Parathyroid adenoma (tissue), 2 donors: Measurements from ENCODE around the gene MAP2K5.

Experiments used
- H2AFZ ChIP-seq: fragments of 300-600 bp; sonication (generic); one replicate; pipeline ENCODE4 v1.7.0; 2017; ENCODE audit warnings: antibody characterized with exemption, mild to moderate bottlenecking
- H3K27ac ChIP-seq: fragments of 300-600 bp; sonication (generic); one replicate; pipeline ENCODE4 v1.7.0; 2017
- H3K27me3 ChIP-seq: fragments of 300-600 bp; sonication (generic); one replicate; pipeline ENCODE4 v1.7.0; 2017; ENCODE audit warnings: low read length; ENCODE audit not compliant: control insufficient read depth, insufficient read depth
- H3K36me3 ChIP-seq: fragments of 300-600 bp; sonication (generic); one replicate; pipeline ENCODE4 v1.7.0; 2017; ENCODE audit warnings: low read length; ENCODE audit not compliant: control insufficient read depth, insufficient read depth
- H3K4me1 ChIP-seq: fragments of 300-600 bp; sonication (generic); one replicate; pipeline ENCODE4 v1.7.0; 2017; ENCODE audit warnings: control low read depth
- H3K4me2 ChIP-seq: fragments of 300-600 bp; sonication (generic); one replicate; pipeline ENCODE4 v1.7.0; 2017; ENCODE audit warnings: low read length
- H3K4me3 ChIP-seq: fragments of 300-600 bp; sonication (generic); one replicate; pipeline ENCODE4 v1.7.0; 2017; ENCODE audit warnings: low read depth, low read length
- H3K79me2 ChIP-seq: fragments of 300-600 bp; sonication (generic); one replicate; pipeline ENCODE4 v1.7.0; 2017; ENCODE audit warnings: control low read depth
- H3K9ac ChIP-seq: fragments of 300-600 bp; sonication (generic); one replicate; pipeline ENCODE4 v1.7.0; 2017; ENCODE audit warnings: mild to moderate bottlenecking
- H3K9me3 ChIP-seq: fragments of 300-600 bp; sonication (generic); one replicate; pipeline ENCODE4 v1.7.0; 2017; ENCODE audit warnings: low read length; ENCODE audit not compliant: control insufficient read depth
- TF ChIP-seq, protein P1 (sequence below): fragments of 300-600 bp; sonication (generic); IDR thresholded peaks from one replicate; pipeline ENCODE4 v1.7.0; 2017; ENCODE audit warnings: antibody characterized with exemption, mild to moderate bottlenecking
- donor health status: primary hyperparathyroidism.

MAP2K5 gene

DNA sequence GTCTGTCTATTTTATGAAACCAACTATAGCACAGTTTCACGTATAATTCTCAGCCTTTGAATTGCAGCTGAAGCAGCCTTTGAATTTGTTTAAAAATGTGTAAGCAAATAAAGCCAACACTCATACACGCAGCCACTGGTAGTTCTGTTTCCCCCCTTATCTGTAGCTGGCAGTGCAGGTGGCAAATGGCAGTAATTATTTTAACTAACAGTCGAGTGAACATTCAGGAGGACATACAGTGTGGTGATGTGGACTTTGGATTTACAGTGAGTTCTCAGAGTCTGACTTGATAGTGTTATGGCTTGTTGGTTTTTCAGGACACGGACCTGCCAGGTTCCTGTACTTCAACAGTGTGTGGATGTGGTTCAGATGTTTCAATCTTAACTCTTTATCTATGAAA, 218.8 kb downstream of the MAP2K5 start:
- Histone ChIP-seq H3K9ac (no peak overlapping the region), H3K4me2 (no peak overlapping the region), H3K79me2 (no peaks in the 10 kb centered on the region), H3K4me3 (no peak overlapping the region), H2AFZ (no peak overlapping the region), H3K27me3 (no peaks in the 10 kb centered on the region), H3K4me1 (no peaks in the 10 kb centered on the region), H3K27ac (no peak overlapping the region), H3K36me3 (no peaks in the 10 kb centered on the region), H3K9me3 (no peaks in the 10 kb centered on the region)
- TF ChIP-seq, protein P1, sequence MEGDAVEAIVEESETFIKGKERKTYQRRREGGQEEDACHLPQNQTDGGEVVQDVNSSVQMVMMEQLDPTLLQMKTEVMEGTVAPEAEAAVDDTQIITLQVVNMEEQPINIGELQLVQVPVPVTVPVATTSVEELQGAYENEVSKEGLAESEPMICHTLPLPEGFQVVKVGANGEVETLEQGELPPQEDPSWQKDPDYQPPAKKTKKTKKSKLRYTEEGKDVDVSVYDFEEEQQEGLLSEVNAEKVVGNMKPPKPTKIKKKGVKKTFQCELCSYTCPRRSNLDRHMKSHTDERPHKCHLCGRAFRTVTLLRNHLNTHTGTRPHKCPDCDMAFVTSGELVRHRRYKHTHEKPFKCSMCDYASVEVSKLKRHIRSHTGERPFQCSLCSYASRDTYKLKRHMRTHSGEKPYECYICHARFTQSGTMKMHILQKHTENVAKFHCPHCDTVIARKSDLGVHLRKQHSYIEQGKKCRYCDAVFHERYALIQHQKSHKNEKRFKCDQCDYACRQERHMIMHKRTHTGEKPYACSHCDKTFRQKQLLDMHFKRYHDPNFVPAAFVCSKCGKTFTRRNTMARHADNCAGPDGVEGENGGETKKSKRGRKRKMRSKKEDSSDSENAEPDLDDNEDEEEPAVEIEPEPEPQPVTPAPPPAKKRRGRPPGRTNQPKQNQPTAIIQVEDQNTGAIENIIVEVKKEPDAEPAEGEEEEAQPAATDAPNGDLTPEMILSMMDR: no peak

- Histone ChIP-seq H3K4me3 (no peak overlapping the region), H3K9me3 (no peaks in the 10 kb centered on the region), H3K79me2 (no peaks in the 10 kb centered on the region), H3K4me1 (no peaks in the 10 kb centered on the region), H3K4me2 (no peak overlapping the region), H2AFZ (no peak overlapping the region), H3K27me3 (no peaks in the 10 kb centered on the region), H3K36me3 (no peaks in the 10 kb centered on the region), H3K9ac (no peak overlapping the region), H3K27ac (no peak overlapping the region)
- TF ChIP-seq, protein P1: no peak
These were observed 220.3 kb downstream of the MAP2K5 start for GRCh38 chr15:67762610-67763368.

DNA sequence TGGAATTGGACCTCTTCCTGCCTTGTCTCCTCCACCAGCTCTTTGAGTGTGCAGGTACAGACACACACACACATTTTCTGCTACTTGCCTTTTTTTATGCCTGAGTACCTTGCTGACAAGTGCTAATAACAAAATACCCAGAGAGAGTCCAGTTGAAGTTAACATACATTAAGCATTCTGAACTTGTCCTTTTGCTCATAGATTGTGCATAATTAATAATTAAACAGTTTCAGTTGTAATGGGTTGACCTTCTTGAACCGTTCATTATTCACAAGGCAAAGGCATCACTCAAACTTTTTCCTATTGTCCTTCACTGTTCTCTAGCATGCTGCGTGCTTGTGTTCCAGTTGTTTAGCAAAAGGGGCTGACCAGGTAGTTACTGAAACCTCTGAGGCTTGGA, 223.2 kb downstream of the MAP2K5 start:
- Histone ChIP-seq H3K9ac (no peak overlapping the region), H3K27ac (no peak overlapping the region), H3K36me3 (no peaks in the 10 kb centered on the region), H2AFZ (no peak overlapping the region), H3K27me3 (no peaks in the 10 kb centered on the region), H3K9me3 (no peaks in the 10 kb centered on the region), H3K79me2 (no peaks in the 10 kb centered on the region), H3K4me3 (no peak overlapping the region), H3K4me2 (no peak overlapping the region), H3K4me1 (no peaks in the 10 kb centered on the region)
- TF ChIP-seq, protein P1: no peak

DNA sequence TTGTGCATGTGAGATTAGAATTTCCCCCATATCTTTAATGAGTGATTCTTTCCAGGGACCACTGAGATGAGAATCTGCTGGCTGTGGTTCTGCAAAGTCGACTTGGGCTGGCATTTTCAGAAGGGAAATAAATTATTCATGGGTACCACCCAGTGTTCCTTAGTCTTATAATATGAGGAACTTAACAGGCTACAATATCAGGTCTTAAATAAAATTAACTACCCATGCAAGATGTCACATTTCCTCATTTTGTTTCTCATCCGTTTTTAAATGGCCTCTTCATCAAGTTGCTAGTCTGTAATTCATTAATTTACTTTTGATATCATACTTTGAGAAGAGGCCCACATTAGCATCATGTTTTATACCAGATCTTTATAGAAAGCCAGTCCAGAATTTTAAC, 224.5 kb downstream of the MAP2K5 start:
- no peaks in the 10 kb centered on the region for H3K4me1 ChIP-seq
- no peak overlapping the region for H3K9ac ChIP-seq
- no peak overlapping the region for H3K4me2 ChIP-seq
- H3K9me3 ChIP-seq: no peaks in the 10 kb centered on the region
- H3K79me2 ChIP-seq: no peaks in the 10 kb centered on the region
- no peaks in the 10 kb centered on the region for H3K27me3 ChIP-seq
- H3K4me3 ChIP-seq: no peak overlapping the region
- no peaks in the 10 kb centered on the region for H3K36me3 ChIP-seq
- no peak overlapping the region for H3K27ac ChIP-seq
- no peak overlapping the region for H2AFZ ChIP-seq
- TF ChIP-seq, protein P1: no peak
